B cell (primary cell): ENCODE data around the gene MAPRE2. TPM values are rescaled to one million over a fixed set of nuclear protein-coding genes. Genes with fewer than 3 reads are reported as not detected.

Experiments used
- ATAC-seq: fragments of 200-7000 bp; cut with Tn5 transposase; one replicate; pipeline ENCODE4 v1.10.0; 2021; ENCODE audit warnings: low read depth, mild to moderate bottlenecking, moderate number of reproducible peaks, moderate library complexity
- CTCF ChIA-PET: fragments of 350-600 bp; sonication (Branson Sonifier 250); formaldehyde crosslinking; loops from one replicate; lab custom pipeline; 2021; ENCODE audit warnings: antibody characterized with exemption, inconsistent platforms; lab: Charles Lee
- POLR2A ChIA-PET: fragments of 350-600 bp; sonication (Branson Sonifier 250); formaldehyde crosslinking; loops from one replicate; lab custom pipeline; 2021; ENCODE audit warnings: antibody characterized with exemption; lab: Charles Lee
- DNase-seq: peaks from one replicate; pipeline ENCODE4 v3.0.0; 2013
- H2AFZ ChIP-seq: 2 replicates; pipeline ENCODE4 v1.6.1; 2012; ENCODE audit warnings: mild to moderate bottlenecking, low read depth, low read length; ENCODE audit not compliant: insufficient read depth, poor library complexity, severe bottlenecking
- H3K27ac ChIP-seq, 2 donors: 1 replicate in 1 of 2; 2 replicates in 1 of 2; pipeline ENCODE4 v1.5.1; 2012 to 2013; ENCODE audit warnings: low read length in 2 of 2, mild to moderate bottlenecking in 2 of 2, moderate library complexity in 1 of 2
- H3K27me3 ChIP-seq, 4 experiments: fragments of 200-600 bp in 1 of 4; sonication (generic) in 1 of 4; replicated peaks in 1 of 4; 1 replicate in 2 of 4; 2 replicates in 2 of 4; pipeline versions ENCODE4 v1.6.1 to v1.7.0; 2013 to 2016; ENCODE audit warnings: low read length in 3 of 4, mild to moderate bottlenecking in 2 of 4, mixed read lengths in 1 of 4, moderate library complexity in 1 of 4; ENCODE audit not compliant: insufficient read depth in 4 of 4, control insufficient read depth in 3 of 4; ENCODE audit errors: control extremely low read depth in 1 of 4
- H3K36me3 ChIP-seq, 2 experiments: replicated peaks in 1 of 2; 1 replicate in 1 of 2; 2 replicates in 1 of 2; pipeline versions ENCODE4 v1.6.1 to v1.7.1; 2013; ENCODE audit warnings: low read length in 1 of 2; ENCODE audit not compliant: insufficient read depth in 2 of 2, control insufficient read depth in 1 of 2; ENCODE audit errors: control extremely low read depth in 1 of 2, extremely low read depth in 1 of 2
- H3K4me1 ChIP-seq, 2 donors: fragments of 200-600 bp in 1 of 2; sonication (generic) in 1 of 2; 1 replicate in 1 of 2; 2 replicates in 1 of 2; pipeline versions ENCODE4 v1.5.1 to v1.6.1; 2013 to 2017; ENCODE audit warnings: low read length in 2 of 2; ENCODE audit not compliant: control insufficient read depth in 2 of 2, insufficient read depth in 2 of 2
- H3K4me2 ChIP-seq: replicated peaks from 2 replicates; pipeline ENCODE3; 2012; ENCODE audit warnings: mild to moderate bottlenecking, low read depth, low read length; ENCODE audit not compliant: poor library complexity, severe bottlenecking
- H3K4me3 ChIP-seq, 5 experiments: fragments of 200-600 bp in 1 of 5; sonication (generic) in 1 of 5; 1 replicate in 3 of 5; 2 replicates in 2 of 5; pipeline versions ENCODE4 v1.5.1 to v1.7.0; 2011 to 2016; ENCODE audit warnings: low read length in 4 of 5, mild to moderate bottlenecking in 4 of 5, low read depth in 2 of 5, control low read depth in 1 of 5, moderate library complexity in 1 of 5; ENCODE audit not compliant: insufficient read depth in 1 of 5; ENCODE audit errors: control extremely low read depth in 1 of 5, extremely low read depth in 1 of 5
- H3K79me2 ChIP-seq: fragments of 200-600 bp; sonication (generic); one replicate; pipeline ENCODE4 v1.6.0; 2016; ENCODE audit warnings: low read length; ENCODE audit not compliant: control insufficient read depth, insufficient read depth
- H3K9ac ChIP-seq: fragments of 200-600 bp; sonication (generic); 2 replicates; pipeline ENCODE4 v1.6.1; 2017; ENCODE audit warnings: mild to moderate bottlenecking, low read length, moderate library complexity
- H3K9me3 ChIP-seq, 3 donors: one replicate each; pipeline versions ENCODE4 v1.6.1 to v1.7.1; 2013; ENCODE audit warnings: low read length in 2 of 3; ENCODE audit not compliant: control insufficient read depth in 2 of 3, insufficient read depth in 1 of 3; ENCODE audit errors: control extremely low read depth in 1 of 3
- H4K20me1 ChIP-seq: 2 replicates; pipeline ENCODE4 v1.6.0; 2012; ENCODE audit warnings: mild to moderate bottlenecking, low read length; ENCODE audit not compliant: insufficient read depth, control insufficient read depth, poor library complexity, severe bottlenecking
- H3K27ac Mint-ChIP-seq: one replicate; pipeline ENCODE4 v1.8.0; 2021; ENCODE audit warnings: mixed read lengths
- H3K27me3 Mint-ChIP-seq: one replicate; pipeline ENCODE4 v1.8.0; 2021; ENCODE audit warnings: mixed read lengths
- H3K4me1 Mint-ChIP-seq: one replicate; pipeline ENCODE4 v1.8.0; 2021; ENCODE audit warnings: mixed read lengths
- H3K4me3 Mint-ChIP-seq: one replicate; pipeline ENCODE4 v1.8.0; 2021; ENCODE audit warnings: mixed read lengths
- H3K9me3 Mint-ChIP-seq: one replicate; pipeline ENCODE4 v1.8.0; 2022; ENCODE audit warnings: mixed read lengths; ENCODE audit not compliant: insufficient read depth
- EZH2 ChIP-seq: IDR thresholded peaks from 2 replicates; pipeline ENCODE4 v1.6.1; 2012; ENCODE audit warnings: borderline replicate concordance, low read depth, mild to moderate bottlenecking, moderate library complexity, low read length; ENCODE audit not compliant: insufficient read depth, poor library complexity, severe bottlenecking
- WGBS: methylation state at CpG from one replicate; pipeline ENCODE4 v1.1.5; 2013; ENCODE audit warnings: missing lambda C conversion rate; ENCODE audit not compliant: insufficient coverage; 5-methylcytosine and 5-hydroxymethylcytosine counted together
- intact Hi-C: fragments of 100-400 bp; cut with micrococcal nuclease; formaldehyde crosslinking; loops from one replicate; pipeline ENCODE4 v1.10.0; 2022
- polyA plus RNA-seq: library from polyadenylated mRNA; depleted of rRNA; stranded (reverse); fragments of >200 nt; gene quantifications from 2 replicates; pipeline ENCODE4 v1.2.3, GENCODE V29; 2012
- total RNA-seq, 2 donors: library from RNA; stranded (reverse); fragments of 120-200 nt in 1 of 2; gene quantifications; 1 replicate in 1 of 2; 2 replicates in 1 of 2; pipeline versions ENCODE4 v1.2.3 to v1.2.4, GENCODE V29; 2013 to 2022
- TF ChIP-seq, protein P1 (sequence below): fragments of 200-600 bp; IDR thresholded peaks from one replicate; pipeline ENCODE4 v1.8.0; 2022; ENCODE audit warnings: antibody characterized with exemption, mild to moderate bottlenecking

The MAPRE2 gene
- total and polyA plus RNA-seq, 2 donors (not counting 1 experiment from before 2014, with no cell fraction given): 36.7 to 63.3 TPM

DNA sequence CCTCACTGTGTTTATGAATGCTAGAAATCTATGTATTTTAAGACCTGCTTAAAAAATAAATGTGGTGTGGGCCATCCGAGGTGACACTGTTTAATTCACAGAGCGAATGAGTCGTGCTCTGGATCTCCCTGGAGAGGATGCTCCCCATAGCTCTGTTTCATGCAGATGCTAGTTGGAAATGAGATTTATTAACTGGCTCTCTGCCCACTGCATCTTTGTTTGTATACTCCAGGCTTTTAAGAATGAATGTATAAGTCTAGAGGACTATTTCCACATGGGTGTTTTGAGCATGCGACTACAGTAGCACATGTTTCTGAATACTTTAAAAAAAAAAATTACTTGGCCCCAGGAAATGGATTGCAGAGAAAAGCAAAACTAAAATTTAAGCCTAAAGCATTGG lies 3.9 kb downstream of the MAPRE2 start:
- intact Hi-C loops: loop anchor here (1.0 kb wide), 1 partner anchor 27 kb away; no protein-coding TSS in a partner anchor
- Mint-ChIP-seq H3K27ac (peak overlapping the region; percentile 84), H3K4me1 (peaks cover 81% of the 10 kb centered on the region), H3K4me3 (peak overlapping the region; percentile 46), H3K9me3 (no peaks in the 10 kb centered on the region), H3K27me3 (no peaks in the 10 kb centered on the region)
- Histone ChIP-seq H2AFZ (no peak overlapping the region), H3K36me3 (no peaks in the 10 kb centered on the region), H3K27me3 (no peaks in the 10 kb centered on the region), H3K9me3 (peaks cover 0 to 4% (median 0%) of the 10 kb centered on the region in 3 donors), H3K4me1 (peaks cover 65 to 67% of the 10 kb centered on the region in 2 donors), H3K79me2 (peaks cover 84% of the 10 kb centered on the region), H3K27ac (peak overlapping the region; percentile 39 to 96), H4K20me1 (peaks cover 8% of the 10 kb centered on the region), H3K4me3 (peak overlapping the region in 1 of 5 experiments; percentile 25), H3K4me2 (peak overlapping the region; percentile 59), H3K9ac (peak overlapping the region; percentile 30)
- TF ChIP-seq EZH2: no peak
- TF ChIP-seq, protein P1, sequence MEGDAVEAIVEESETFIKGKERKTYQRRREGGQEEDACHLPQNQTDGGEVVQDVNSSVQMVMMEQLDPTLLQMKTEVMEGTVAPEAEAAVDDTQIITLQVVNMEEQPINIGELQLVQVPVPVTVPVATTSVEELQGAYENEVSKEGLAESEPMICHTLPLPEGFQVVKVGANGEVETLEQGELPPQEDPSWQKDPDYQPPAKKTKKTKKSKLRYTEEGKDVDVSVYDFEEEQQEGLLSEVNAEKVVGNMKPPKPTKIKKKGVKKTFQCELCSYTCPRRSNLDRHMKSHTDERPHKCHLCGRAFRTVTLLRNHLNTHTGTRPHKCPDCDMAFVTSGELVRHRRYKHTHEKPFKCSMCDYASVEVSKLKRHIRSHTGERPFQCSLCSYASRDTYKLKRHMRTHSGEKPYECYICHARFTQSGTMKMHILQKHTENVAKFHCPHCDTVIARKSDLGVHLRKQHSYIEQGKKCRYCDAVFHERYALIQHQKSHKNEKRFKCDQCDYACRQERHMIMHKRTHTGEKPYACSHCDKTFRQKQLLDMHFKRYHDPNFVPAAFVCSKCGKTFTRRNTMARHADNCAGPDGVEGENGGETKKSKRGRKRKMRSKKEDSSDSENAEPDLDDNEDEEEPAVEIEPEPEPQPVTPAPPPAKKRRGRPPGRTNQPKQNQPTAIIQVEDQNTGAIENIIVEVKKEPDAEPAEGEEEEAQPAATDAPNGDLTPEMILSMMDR: no peak
- ATAC-seq (no peak), DNase-seq (no peak)
- ChIA-PET CTCF (interaction anchor here (0.5 to 1.1 kb wide), 2 partner anchors 15 to 99 kb away, joined by 6 read pairs; no protein-coding TSS in a partner anchor), POLR2A (no interaction called here)
- WGBS: 17% methylated on average over 3 of the region's 4 CpGs

DNA sequence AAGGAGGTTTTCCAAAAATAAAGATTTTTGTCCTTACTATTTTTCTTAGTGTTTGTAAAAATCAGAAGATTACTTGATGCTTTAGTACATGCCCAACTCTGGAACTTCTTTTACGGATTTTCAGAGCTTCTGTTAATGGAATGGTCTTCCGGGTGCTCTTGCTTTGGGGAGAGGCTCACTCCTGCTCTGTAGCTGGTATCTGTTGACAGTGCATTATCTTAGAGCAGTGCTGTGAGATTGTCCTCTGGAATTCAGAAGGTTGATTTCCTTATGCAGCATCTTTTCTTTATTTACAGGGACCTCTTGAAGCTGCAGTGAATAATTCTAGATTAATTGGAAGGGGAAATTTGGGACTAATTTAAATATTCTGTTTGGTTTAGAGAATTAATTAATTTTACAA lies 4.6 kb downstream of the MAPRE2 start:
- intact Hi-C loops: loop anchor here (1.0 kb wide), 1 partner anchor 26 kb away; no protein-coding TSS in a partner anchor
- peaks cover 65 to 67% of the 10 kb centered on the region in 2 donors for H3K4me1 ChIP-seq
- POLR2A ChIA-PET: no interaction called here

More for the DNA sequence above, 4.6 kb downstream of the MAPRE2 start:
- no peak for DNase-seq
- Mint-ChIP-seq H3K27me3 (no peaks in the 10 kb centered on the region), H3K27ac (peak overlapping the region; percentile 84), H3K4me3 (peak overlapping the region; percentile 70), H3K4me1 (peaks cover 82% of the 10 kb centered on the region), H3K9me3 (no peaks in the 10 kb centered on the region)
- Histone ChIP-seq H3K27me3 (no peaks in the 10 kb centered on the region), H3K36me3 (no peaks in the 10 kb centered on the region), H3K4me2 (peak overlapping the region; percentile 59), H3K9me3 (peaks cover 0 to 4% (median 0%) of the 10 kb centered on the region in 3 donors), H2AFZ (no peak overlapping the region), H3K27ac (peak overlapping the region in 1 of 2 donors; percentile 96), H3K4me3 (peak overlapping the region in 2 of 5 experiments; percentile 9 to 18), H3K9ac (peak overlapping the region; percentile 30), H3K79me2 (peaks cover 91% of the 10 kb centered on the region), H4K20me1 (peaks cover 8% of the 10 kb centered on the region)
- no CpG with 5 or more reads among the region's 2 CpGs for WGBS
- ATAC-seq: no peak
- CTCF ChIA-PET: interaction anchor here (1.2 to 1.7 kb wide), 5 partner anchors 16 to 98 kb away, joined by 3 to 8 read pairs (median 5); no protein-coding TSS in a partner anchor
- TF ChIP-seq EZH2: no peak
- TF ChIP-seq, protein P1: no peak
